ENCODE measurements around the gene MALRD1.

MALRD1 gene

DNA sequence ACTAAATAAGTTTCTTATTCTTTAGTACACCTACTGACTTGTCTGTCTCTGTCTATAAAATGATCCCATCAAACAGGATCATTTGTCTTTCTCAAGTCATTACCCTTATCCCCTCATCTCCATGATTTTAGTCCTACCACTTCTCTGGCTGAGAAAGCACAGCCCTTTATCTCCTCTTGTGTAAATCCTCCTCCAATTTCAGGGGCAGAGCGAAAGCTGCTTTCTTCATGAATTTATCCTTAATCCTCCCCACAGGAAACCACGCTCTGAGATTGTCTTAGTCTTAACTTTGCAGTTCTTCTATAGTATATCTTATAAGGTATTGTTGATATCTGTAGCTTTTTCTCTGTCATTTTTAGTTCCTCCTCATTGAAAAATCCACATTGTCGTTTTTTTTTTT, 528.0 kb downstream of the MALRD1 start:
- no peak for DNase-seq (ENCODE audit: low read depth in 2 of 2)

- no peak for DNase-seq (ENCODE audit: low read depth in 2 of 2)
These were observed 528.8 kb downstream of the MALRD1 start for GRCh38 chr10:19577381-19577780.

DNA sequence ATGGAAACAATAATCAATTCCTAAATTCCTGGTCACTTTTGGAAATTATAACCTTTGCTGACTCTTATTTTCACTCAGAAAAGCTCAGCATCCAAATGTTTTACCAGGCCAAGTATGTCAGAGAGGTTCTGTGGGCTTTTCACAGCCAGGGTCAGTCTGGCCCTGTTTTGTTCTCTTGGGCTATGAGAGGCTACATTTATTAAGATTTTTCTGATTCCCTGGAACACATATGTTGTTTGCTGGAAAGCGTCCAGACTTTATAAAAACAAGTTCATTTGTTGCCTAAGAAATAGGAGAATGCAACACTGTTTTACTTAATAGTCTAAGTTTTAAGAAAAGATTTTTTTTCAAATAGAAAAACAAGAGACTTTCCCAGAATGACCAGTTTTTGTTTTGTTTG, 529.2 kb downstream of the MALRD1 start:
- no peak for DNase-seq (ENCODE audit: low read depth in 2 of 2)

DNA sequence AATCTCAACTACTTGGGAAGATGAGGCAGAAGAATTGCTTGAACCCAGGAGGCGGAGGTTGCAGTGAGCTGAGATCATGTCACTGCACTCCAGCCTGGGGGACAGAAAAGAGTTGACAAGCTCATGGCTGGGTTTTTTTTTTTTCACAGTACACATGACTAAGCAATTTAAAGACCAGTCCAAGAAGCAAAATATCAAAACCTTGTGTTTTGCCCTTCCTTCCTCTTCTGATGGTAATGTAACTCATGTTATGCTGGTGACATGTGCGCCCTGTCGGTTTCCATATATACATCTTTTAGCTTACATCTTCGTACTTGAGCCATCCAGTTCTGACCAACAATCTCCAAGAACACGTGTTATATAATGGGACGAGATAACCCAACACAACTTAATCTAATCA, 530.0 kb downstream of the MALRD1 start:
- no peak for DNase-seq (ENCODE audit: low read depth in 2 of 2)

DNA sequence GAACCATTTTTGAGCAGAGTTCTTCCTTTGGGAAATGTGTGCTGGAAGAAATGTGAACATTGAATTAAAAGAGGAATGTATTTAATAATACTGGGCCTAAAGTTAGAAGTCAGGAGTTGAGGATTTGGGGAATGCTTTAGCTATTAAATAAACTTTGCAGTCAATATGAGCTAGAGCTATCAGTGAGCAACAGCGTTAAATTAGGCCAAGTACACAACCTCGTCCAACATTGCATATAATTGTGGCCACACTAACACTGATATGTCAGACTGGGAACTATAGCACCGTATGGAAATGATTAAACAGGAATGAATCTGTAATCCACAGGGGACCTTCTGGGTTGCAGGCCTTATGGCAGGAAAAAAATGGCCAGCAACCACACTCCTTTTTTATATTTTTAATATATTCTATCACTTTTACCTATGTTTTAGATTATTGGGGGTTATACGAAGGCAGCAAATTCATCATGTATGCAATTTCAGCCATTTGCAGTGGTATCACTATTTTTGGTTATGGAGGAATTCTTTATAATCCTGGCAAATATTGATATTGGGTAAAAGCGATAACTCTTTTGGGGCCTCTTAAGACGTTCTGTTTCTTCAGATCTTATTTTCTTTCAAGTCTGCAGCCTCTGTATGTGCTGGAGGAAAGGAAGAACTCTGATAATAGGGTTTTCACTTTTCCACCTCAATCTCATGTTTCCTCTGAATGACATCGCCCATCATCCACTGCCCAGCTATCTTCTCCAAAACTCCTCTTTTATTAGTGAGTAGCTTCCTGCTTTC, 531.4 kb downstream of the MALRD1 start:
- no peak for DNase-seq (ENCODE audit: low read depth in 2 of 2)

DNA sequence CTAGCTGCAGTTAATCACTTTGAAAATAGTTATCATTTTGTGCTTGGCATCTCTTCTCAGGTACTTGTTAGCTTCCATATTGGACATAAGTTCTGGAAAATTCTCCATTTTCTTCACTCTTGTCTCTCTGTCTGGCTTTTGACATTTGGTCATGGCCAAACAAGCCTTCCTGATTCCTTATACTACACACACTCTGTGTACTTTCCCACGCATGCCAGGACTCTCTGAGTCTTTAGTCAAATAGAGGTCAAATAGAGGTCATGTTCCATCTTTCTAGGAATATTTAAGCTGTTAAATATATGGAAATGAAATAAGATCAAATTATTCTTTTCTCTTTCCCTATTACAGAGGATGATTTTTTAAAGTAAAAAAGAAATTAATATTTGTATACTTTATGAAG, 532.1 kb downstream of the MALRD1 start:
- no peak for DNase-seq (ENCODE audit: low read depth in 2 of 2)

DNA sequence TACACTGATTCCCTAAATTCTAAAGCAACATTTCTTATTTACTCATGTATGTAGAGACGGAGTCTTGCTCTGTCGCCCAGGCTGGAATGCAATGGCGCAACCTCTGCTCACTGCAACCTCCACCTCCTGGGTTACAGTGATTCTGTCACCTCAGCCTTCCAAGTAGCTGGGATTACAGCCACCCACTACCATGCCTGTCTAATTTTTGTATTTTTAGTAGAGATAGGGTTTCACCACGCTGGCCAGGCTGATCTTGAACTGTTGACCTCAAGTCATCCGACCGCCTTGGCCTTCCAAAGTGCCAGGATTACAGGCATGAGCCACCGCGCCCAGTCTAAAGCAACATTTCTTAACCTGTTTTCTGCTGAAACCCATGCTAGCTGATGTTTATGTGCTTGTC, 540.0 kb downstream of the MALRD1 start:
- no peak for DNase-seq (ENCODE audit: low read depth in 2 of 2)

DNA sequence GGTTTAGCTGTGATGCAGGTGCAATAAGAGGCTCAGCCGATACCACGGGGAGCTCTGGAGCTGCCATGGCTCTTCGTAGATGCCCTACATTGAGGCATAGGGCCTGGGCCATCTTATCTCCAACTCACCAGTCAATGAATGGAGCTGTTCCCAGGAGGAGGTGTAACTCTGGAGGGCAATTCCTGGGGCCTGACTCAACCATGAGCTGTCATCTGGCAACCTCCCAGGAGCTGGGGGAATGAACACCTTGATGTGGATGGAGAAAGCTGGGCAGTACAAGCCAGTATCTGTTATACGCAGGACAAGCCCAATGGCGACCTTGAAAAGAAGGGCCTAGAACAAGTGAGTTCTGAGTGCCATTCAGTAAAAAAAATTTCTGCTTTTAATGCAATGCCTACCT, 543.7 kb downstream of the MALRD1 start:
- no peak for DNase-seq (ENCODE audit: low read depth in 2 of 2)

DNA sequence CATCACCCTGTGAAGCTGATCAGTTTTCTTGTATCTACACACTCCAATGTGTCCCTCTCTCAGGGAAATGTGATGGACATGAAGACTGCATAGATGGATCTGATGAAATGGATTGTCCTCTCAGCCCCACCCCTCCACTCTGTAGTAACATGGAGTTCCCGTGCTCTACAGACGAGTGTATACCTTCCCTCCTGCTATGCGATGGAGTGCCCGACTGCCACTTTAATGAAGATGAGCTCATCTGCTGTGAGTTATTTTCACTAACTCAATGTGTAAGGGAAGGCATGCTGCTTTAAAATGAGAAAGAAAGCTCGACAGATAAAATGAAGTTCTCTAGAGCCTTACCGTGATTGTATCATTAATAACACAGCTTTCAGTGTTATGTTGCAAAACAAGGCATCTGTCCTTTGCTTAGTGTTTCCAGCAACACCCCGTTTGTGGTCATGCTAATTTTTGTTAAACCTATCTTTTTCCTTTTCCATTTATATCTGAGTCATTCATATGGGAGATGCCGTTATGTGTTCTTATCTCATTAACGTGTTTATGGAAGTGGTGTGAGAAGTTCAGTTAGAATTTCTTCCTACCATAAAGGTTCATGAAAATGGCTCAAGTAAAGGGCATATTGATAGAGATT, 546.7 kb downstream of the MALRD1 start:
- no peak for DNase-seq (ENCODE audit: low read depth in 2 of 2)

DNA sequence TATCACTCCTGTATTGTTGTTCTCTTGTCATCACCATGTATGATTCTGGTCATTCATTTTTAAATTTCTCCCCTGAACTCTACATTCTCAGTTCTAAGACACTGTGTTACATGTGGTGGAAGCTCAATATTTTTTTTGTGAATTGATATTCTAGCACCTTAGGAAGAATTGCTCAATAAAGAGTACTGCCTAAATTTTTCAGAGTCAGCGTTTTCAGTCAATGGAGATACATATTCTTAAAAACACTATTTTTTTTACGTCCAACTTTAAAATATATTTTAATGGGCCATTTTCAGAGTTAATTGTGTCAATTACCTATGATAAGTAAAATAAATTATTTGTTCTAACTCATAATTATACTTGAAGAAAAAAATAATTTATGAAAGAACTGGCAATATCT, 557.2 kb downstream of the MALRD1 start:
- DNase-seq (ENCODE audit: low read depth in 2 of 2), result no peak

- no peak for DNase-seq (ENCODE audit: low read depth in 2 of 2)
These were observed 558.4 kb downstream of the MALRD1 start for GRCh38 chr10:19606968-19607367.

DNA sequence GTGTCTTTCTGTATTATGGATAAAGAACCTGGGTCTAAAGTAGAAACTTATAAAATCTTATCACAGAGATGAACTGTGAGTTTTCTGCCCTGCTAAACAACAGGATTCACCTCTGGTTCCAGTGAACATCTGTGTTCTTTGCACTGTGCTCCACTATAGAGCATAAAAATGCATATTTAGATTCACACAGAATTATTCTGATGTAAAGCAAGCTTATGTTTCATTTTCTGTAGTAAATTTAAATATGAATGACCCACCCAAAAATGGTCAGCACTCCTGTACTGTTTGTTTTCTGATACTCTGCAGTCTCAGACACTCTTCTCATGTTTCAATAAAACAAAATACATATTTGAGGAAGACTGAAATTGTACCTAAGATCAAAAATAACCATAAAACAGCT, 563.2 kb downstream of the MALRD1 start:
- no peak for DNase-seq (ENCODE audit: low read depth in 2 of 2)

- no peak for DNase-seq (ENCODE audit: low read depth in 2 of 2)
These were observed 568.4 kb downstream of the MALRD1 start for GRCh38 chr10:19616966-19617365.

DNA sequence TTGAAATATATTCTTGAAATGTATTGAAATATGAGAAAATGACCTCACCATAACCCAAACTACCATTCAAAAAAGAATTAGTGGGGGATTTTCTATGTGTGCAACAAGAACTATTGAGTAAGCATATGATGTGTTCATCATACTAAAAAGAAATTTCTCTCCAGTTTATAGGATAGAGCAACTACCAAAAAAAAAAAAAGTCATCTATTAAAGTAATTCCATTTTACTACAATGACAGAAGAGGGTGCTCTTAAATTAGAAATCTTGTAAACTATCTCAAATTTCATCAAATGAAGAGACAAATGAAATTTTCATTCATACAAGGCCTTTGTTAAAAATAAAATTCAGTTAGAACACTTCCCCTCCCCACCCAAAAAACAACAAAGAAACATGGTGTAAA, 572.2 kb downstream of the MALRD1 start:
- no peak for DNase-seq (ENCODE audit: low read depth in 2 of 2)

GRCh38 chr10:19623321-19623720, 574.7 kb downstream of the MALRD1 start:
- no peak for DNase-seq (ENCODE audit: low read depth in 2 of 2)

- no peak for DNase-seq (ENCODE audit: low read depth in 2 of 2)
These were observed 577.6 kb downstream of the MALRD1 start for GRCh38 chr10:19626156-19626555.

DNA sequence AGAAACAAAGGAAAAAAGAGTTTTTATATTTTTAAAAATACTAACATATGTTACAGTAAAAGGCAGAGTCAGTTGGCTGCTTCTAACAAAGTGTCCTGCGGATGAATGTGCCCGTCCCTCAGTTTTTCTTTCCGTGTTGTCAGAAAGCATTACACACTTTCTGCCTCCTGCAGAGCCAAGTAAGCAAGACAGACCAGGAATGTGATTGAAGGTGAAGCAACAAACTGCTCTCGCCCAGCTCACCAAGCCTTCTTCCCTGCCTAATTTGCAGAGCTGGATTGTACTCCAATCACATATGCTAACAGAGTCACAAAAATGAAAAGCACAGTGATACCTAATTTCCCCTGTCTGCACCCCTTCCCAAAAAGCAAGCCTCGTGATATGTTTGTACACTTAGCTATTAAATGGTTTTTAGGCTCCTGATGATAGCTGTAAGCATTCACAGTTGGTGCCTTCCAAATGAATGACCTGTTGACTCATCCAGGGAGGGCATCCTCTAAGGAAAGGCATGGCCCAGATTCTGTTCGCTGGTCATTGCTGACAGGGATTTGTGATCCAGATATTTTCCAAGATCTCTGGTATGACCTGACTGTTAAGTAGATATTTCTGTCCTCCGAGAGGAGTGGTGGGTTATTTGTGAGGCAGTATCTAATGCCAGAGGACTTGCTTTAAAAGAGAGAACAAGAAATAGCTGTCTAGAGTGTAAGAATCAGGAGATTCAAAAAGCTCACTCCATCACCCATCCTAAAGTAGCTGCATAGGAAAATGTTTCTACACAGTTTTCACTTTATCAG, 580.4 kb downstream of the MALRD1 start:
- DNase-seq (ENCODE audit: low read depth in 2 of 2), result no peak

DNA sequence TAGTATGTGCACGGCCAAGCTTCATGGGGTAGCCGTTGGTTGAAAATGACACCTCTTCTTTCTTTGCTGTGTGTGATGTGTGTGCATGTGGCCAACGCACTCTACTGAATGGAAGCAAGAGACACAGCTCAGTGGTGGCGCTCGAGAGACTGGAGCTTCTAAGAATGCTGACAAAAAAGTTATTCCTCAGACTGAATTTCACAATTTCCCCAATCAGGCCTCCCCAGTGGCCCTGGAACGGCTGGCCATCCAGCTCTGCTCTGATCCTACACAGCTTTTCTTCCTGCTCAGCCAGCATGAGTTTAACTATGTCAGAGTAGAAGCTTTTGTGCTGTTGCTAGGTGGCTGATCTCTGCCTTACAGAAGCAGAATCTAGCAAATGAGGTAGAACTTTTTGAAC, 581.0 kb downstream of the MALRD1 start:
- DNase-seq (ENCODE audit: low read depth in 2 of 2), result no peak

- DNase-seq (ENCODE audit: low read depth in 2 of 2), result no peak
These were observed 585.6 kb downstream of the MALRD1 start for GRCh38 chr10:19634163-19634562.

- DNase-seq (ENCODE audit: low read depth in 2 of 2), result no peak
These were observed 589.7 kb downstream of the MALRD1 start for GRCh38 chr10:19638182-19638895.

- no peak for DNase-seq (ENCODE audit: low read depth in 2 of 2)
These were observed 590.3 kb downstream of the MALRD1 start for GRCh38 chr10:19638896-19639233.

GRCh38 chr10:19640566-19641263, 592.1 kb downstream of the MALRD1 start:
- no peak for DNase-seq (ENCODE audit: low read depth in 2 of 2)
